Psoas muscle (tissue), 8 donors: Measurements from ENCODE around the gene PAX5. TPM values are rescaled to one million over a fixed set of nuclear protein-coding genes. Genes with fewer than 3 reads are reported as not detected.

Experiments
- ATAC-seq, 4 donors: fragments of 200-7000 bp; cut with Tn5 transposase; one replicate each; pipeline ENCODE4 v1.9.1; 2020; ENCODE audit warnings: moderate library complexity in 3 of 4, mild to moderate bottlenecking in 2 of 4
- DNase-seq, 2 donors: peaks; one replicate each; pipeline ENCODE4 v3.0.0-alpha.2; 2020
- H3K27ac ChIP-seq: fragments of 200-600 bp; one replicate; pipeline ENCODE4 v1.8.0; 2022
- H3K27me3 ChIP-seq, 3 donors: fragments of 200-600 bp in 1 of 3; one replicate each; pipeline versions ENCODE4 v1.6.1 to v1.8.0; 2013 to 2022; ENCODE audit warnings: low read length in 2 of 3, mild to moderate bottlenecking in 2 of 3, moderate library complexity in 1 of 3; ENCODE audit not compliant: insufficient read depth in 3 of 3
- H3K36me3 ChIP-seq, 2 donors: fragments of 200-600 bp in 1 of 2; one replicate each; pipeline versions ENCODE4 v1.6.1 to v1.8.0; 2013 to 2022; ENCODE audit warnings: low read depth in 1 of 2, mild to moderate bottlenecking in 1 of 2, moderate library complexity in 1 of 2; ENCODE audit not compliant: insufficient read depth in 1 of 2
- H3K4me1 ChIP-seq: fragments of 200-600 bp; one replicate; pipeline ENCODE4 v1.8.0; 2022
- H3K4me3 ChIP-seq: fragments of 200-600 bp; one replicate; pipeline ENCODE4 v1.8.0; 2022; ENCODE audit warnings: mild to moderate bottlenecking
- H3K9me3 ChIP-seq: fragments of 200-600 bp; one replicate; pipeline ENCODE4 v1.8.0; 2022
- WGBS, 3 donors: extraction: QIAGEN DNeasy Blood & Tissue Kit; methylation state at CpG; one replicate each; pipeline versions ENCODE4 v1.1.6 to v1.1.7; 2013; 5-methylcytosine and 5-hydroxymethylcytosine counted together
- intact Hi-C, 2 donors: fragments of 100-400 bp; cut with DNase I; formaldehyde crosslinking; loops; one replicate each; pipeline versions ENCODE4 v1.11.0 to v1.14.2; 2022
- polyA plus RNA-seq, 3 donors: library from polyadenylated mRNA; stranded (reverse); fragments of 200-250 nt; gene quantifications; one replicate each; pipeline ENCODE4 v1.2.3, GENCODE V29; 2013
- total RNA-seq, 4 donors: library from RNA; stranded (reverse); fragmentation: NEBNext Ultra II Directional in 2 of 4; extraction: Animal tissue kit (Norgen Biotek cat#: 25700) in 2 of 4; gene quantifications; one replicate each; pipeline versions ENCODE4 v1.2.1 to v1.2.4, GENCODE V29; 2021 to 2023
- TF ChIP-seq, protein P1 (sequence below): fragments of 200-600 bp; IDR thresholded peaks from one replicate; pipeline ENCODE4 v1.8.0; 2022; ENCODE audit warnings: antibody characterized with exemption
- donor health status: healthy with polysubstance abuse.
- donor health status: DM: no; HTN: no; CAD: no; lungs with moderate emphysema.
- donor health status: Bipolar disorder and iron deficiency.
- donor health status: healthy.
- donor health status: DM: yes; HTN: yes; CAD: no.
- donor health status: DM: no; HTN: no; CAD: no.
- donor health status: DM: no; HTN: no; CAD: no.
- donor health status: DM: yes; HTN: yes; CAD: no.

The PAX5 gene
- total and polyA plus RNA-seq, 7 donors, result under 0.01 to 0.50 (median 0.06) TPM; not detected in 3

DNA sequence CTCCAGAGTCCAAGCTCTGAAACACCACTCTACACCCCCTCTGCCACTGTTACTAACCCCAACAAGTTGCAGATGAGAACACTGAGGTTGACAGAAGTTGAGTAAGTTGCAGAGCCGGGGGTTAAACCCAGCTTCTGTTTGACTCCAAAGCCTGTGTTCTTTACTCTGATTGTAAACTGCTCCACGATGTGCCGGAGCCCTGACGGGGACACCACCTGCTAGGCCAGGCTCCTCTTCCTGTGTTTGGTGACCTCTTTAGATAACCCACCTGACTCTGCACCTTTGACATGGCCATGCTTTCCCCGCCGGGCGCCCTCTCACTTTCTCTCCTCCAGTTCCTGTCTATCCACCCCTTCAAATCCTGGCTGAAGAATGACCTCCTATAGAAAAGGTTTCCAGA is 96.7 kb downstream of the PAX5 start:
- Histone ChIP-seq H3K4me1 (no peaks in the 10 kb centered on the region), H3K9me3 (no peaks in the 10 kb centered on the region), H3K27me3 (peaks cover 0 to 8% (median 4%) of the 10 kb centered on the region in 3 donors), H3K27ac (no peak overlapping the region), H3K36me3 (no peaks in the 10 kb centered on the region), H3K4me3 (no peak overlapping the region)
- intact Hi-C loops, result no loop called here
- no peak for DNase-seq
- ATAC-seq, result no peak
- WGBS, 3 donors, result 64 to 73% (median 66%) methylated on average over 7 of the region's 7 CpGs
- TF ChIP-seq, protein P1, sequence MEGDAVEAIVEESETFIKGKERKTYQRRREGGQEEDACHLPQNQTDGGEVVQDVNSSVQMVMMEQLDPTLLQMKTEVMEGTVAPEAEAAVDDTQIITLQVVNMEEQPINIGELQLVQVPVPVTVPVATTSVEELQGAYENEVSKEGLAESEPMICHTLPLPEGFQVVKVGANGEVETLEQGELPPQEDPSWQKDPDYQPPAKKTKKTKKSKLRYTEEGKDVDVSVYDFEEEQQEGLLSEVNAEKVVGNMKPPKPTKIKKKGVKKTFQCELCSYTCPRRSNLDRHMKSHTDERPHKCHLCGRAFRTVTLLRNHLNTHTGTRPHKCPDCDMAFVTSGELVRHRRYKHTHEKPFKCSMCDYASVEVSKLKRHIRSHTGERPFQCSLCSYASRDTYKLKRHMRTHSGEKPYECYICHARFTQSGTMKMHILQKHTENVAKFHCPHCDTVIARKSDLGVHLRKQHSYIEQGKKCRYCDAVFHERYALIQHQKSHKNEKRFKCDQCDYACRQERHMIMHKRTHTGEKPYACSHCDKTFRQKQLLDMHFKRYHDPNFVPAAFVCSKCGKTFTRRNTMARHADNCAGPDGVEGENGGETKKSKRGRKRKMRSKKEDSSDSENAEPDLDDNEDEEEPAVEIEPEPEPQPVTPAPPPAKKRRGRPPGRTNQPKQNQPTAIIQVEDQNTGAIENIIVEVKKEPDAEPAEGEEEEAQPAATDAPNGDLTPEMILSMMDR, result no peak

GRCh38 chr9:36936498-36936831 is 97.6 kb downstream of the PAX5 start:
- Histone ChIP-seq H3K9me3 (no peaks in the 10 kb centered on the region), H3K27ac (no peak overlapping the region), H3K27me3 (peaks cover 0 to 8% (median 4%) of the 10 kb centered on the region in 3 donors), H3K36me3 (no peaks in the 10 kb centered on the region), H3K4me1 (no peaks in the 10 kb centered on the region), H3K4me3 (no peak overlapping the region)
- TF ChIP-seq, protein P1, result no peak
- intact Hi-C loops, result no loop called here
- DNase-seq (no peak), ATAC-seq (no peak)

- no peaks in the 10 kb centered on the region for H3K9me3 ChIP-seq
- no peaks in the 10 kb centered on the region for H3K4me1 ChIP-seq
- ATAC-seq, result no peak
- H3K4me3 ChIP-seq, result no peak overlapping the region
- no peak overlapping the region for H3K27ac ChIP-seq
- intact Hi-C loops, result no loop called here
- TF ChIP-seq, protein P1, result no peak
- WGBS, 3 donors, result 83 to 88% (median 84%) methylated on average over 9 of the region's 9 CpGs
- DNase-seq, result no peak
- H3K27me3 ChIP-seq, result peaks cover 0 to 8% (median 3%) of the 10 kb centered on the region in 3 donors
- no peaks in the 10 kb centered on the region for H3K36me3 ChIP-seq
These were observed 98.1 kb downstream of the PAX5 start for GRCh38 chr9:36935768-36936497.

- no peaks in the 10 kb centered on the region for H3K9me3 ChIP-seq
- H3K4me3 ChIP-seq, result no peak overlapping the region
- TF ChIP-seq, protein P1, result no peak
- intact Hi-C loops, result no loop called here
- ATAC-seq (no peak), DNase-seq (no peak)
- H3K27ac ChIP-seq, result no peak overlapping the region
- no peaks in the 10 kb centered on the region for H3K4me1 ChIP-seq
- H3K36me3 ChIP-seq, result no peaks in the 10 kb centered on the region
- 85 to 98% (median 93%) methylated on average over 4 of the region's 4 CpGs for WGBS, 3 donors
- H3K27me3 ChIP-seq, result peaks cover 0 to 6% (median 4%) of the 10 kb centered on the region in 3 donors
These were observed 98.7 kb downstream of the PAX5 start for GRCh38 chr9:36935332-36935731.
